SJCRH30 (cell line): Measurements from ENCODE around the gene LGI1. TPM values are rescaled to one million over a fixed set of nuclear protein-coding genes. Genes with fewer than 3 reads are reported as not detected.
A peak's percentile ranks its signal among the peaks of the same experiment; 100 is the strongest.

Source experiments
- DNase-seq, 2 experiments: peaks; one replicate each; pipeline ENCODE4 v3.0.0-alpha.2; 2015 to 2020
- H3K27ac ChIP-seq: fragments of 250-450 bp; sonication (Bioruptor Pico); 2 replicates; pipeline ENCODE4 v1.5.1; 2020; ENCODE audit warnings: mild to moderate bottlenecking, moderate library complexity
- H3K27me3 ChIP-seq: fragments of 250-450 bp; sonication (Bioruptor Pico); 2 replicates; pipeline ENCODE4 v1.5.1; 2020; ENCODE audit warnings: mild to moderate bottlenecking, moderate library complexity
- H3K36me3 ChIP-seq: fragments of 250-450 bp; sonication (Bioruptor Pico); 2 replicates; pipeline ENCODE4 v1.5.1; 2020; ENCODE audit warnings: mild to moderate bottlenecking, moderate library complexity
- H3K4me1 ChIP-seq: fragments of 250-450 bp; sonication (Bioruptor Pico); 2 replicates; pipeline ENCODE4 v1.5.1; 2020; ENCODE audit warnings: mild to moderate bottlenecking, moderate library complexity
- H3K4me3 ChIP-seq: fragments of 250-450 bp; sonication (Bioruptor Pico); 2 replicates; pipeline ENCODE4 v1.5.1; 2020; ENCODE audit warnings: mild to moderate bottlenecking, moderate library complexity
- H3K9me3 ChIP-seq: fragments of 250-450 bp; sonication (Bioruptor Pico); replicated peaks from 2 replicates; pipeline ENCODE4 v1.5.1; 2020; ENCODE audit warnings: mild to moderate bottlenecking, moderate library complexity
- total RNA-seq: library from RNA; depleted of rRNA; stranded (reverse); fragments of >200 nt; shearing (Covaris generic); gene quantifications from 2 replicates; pipeline ENCODE4 v1.2.3, GENCODE V29; 2014; rRNA removed

LGI1 gene
- total RNA-seq, 1 experiment from 2014 or later = not detected

- no peak overlapping the region for H3K27ac ChIP-seq
- H3K9me3 ChIP-seq = no peaks in the 10 kb centered on the region
- no peak for DNase-seq
- H3K4me3 ChIP-seq = no peak overlapping the region
- H3K27me3 ChIP-seq = no peaks in the 10 kb centered on the region
- no peaks in the 10 kb centered on the region for H3K4me1 ChIP-seq
- H3K36me3 ChIP-seq = no peaks in the 10 kb centered on the region
Measured at GRCh38 chr10:93837822-93838221, 80.1 kb downstream of the LGI1 start.

- Histone ChIP-seq H3K4me3 (no peak overlapping the region), H3K4me1 (no peaks in the 10 kb centered on the region), H3K36me3 (no peaks in the 10 kb centered on the region), H3K9me3 (no peaks in the 10 kb centered on the region), H3K27ac (no peak overlapping the region), H3K27me3 (no peaks in the 10 kb centered on the region)
- DNase-seq = no peak
Measured at GRCh38 chr10:93838278-93838677, 80.5 kb downstream of the LGI1 start.

GRCh38 chr10:93841961-93842360 is 84.2 kb downstream of the LGI1 start:
- H3K27me3 ChIP-seq = no peaks in the 10 kb centered on the region
- H3K9me3 ChIP-seq = no peaks in the 10 kb centered on the region
- H3K27ac ChIP-seq = no peak overlapping the region
- no peaks in the 10 kb centered on the region for H3K36me3 ChIP-seq
- H3K4me3 ChIP-seq = no peak overlapping the region
- no peaks in the 10 kb centered on the region for H3K4me1 ChIP-seq
- DNase-seq = no peak

GRCh38 chr10:93844979-93845626 is 87.4 kb downstream of the LGI1 start:
- DNase-seq = peak; percentile 4 to 11
- no peak overlapping the region for H3K27ac ChIP-seq
- no peak overlapping the region for H3K4me3 ChIP-seq
- H3K4me1 ChIP-seq = no peaks in the 10 kb centered on the region
- no peaks in the 10 kb centered on the region for H3K36me3 ChIP-seq
- no peaks in the 10 kb centered on the region for H3K9me3 ChIP-seq
- H3K27me3 ChIP-seq = no peaks in the 10 kb centered on the region

Other genes starting within 250 kb of the LGI1 start
- gene FFAR4, start 191.3 kb upstream of the LGI1 start, total RNA-seq = not detected in 2 replicates
- gene RBP4, start 156.7 kb upstream of the LGI1 start, total RNA-seq = not detected in 2 replicates
- gene PDE6C, start 145.4 kb upstream of the LGI1 start, total RNA-seq = not detected in 2 replicates
- gene FRA10AC1, start 55.3 kb upstream of the LGI1 start, total RNA-seq = 9.1 and 12.3 TPM in 2 replicates
- 9.1 and 9.5 TPM in 2 replicates for gene SLC35G1, start 136.0 kb downstream of the LGI1 start, total RNA-seq
- gene PLCE1, start 236.0 kb downstream of the LGI1 start, total RNA-seq = 4.8 and 5.0 TPM in 2 replicates